ENCODE measurements around the gene PARP11. TPM values are rescaled to one million over a fixed set of nuclear protein-coding genes. Genes with fewer than 3 reads are reported as not detected.
A peak's percentile ranks its signal among the peaks of the same experiment; 100 is the strongest.

Gene PARP11
- total and polyA plus RNA-seq, 2 of the 8 experiments (the other 6 are each of a cell fraction or from before 2014, with no cell fraction given), result 4.2 to 13.3 TPM

DNA sequence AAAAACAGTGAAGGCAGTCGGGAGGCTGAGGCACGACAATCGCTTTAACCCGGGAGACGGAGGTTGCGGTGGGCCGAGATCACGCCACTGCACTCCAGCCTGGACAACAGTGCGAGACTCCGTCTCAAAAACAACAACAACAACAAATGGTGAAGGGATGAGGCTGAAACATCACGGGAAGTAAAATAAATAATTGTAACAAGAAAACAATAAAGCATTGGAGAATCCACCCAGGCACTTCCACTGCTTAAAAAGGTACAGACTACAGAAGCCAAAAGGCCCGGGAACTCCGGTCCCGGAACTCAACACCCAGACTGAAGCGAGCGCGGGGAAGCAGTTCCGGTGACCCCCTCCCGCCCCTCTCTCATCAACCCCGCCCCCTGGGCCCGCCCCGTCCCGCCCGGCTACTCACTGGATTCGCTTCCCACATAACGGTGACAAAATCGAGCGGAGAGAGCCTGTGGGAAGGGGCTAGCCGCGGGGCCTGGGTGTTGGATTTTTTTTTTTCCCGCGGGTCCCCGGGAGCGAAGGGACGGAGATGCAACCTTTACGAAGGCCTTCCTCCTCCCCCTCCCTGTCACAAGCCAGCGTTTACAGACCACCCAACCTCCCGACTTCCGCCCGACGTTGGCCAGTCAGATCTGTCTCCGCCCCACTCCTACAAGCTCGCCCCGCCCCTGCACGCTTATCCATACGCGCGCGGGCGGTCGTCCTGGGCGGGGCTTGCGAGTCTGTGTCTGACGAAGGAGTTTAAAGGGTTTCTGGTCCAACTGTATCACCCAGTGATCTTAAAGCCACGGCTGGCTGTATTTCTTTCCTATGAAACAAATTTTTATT lies at the start of gene PARP11 (continued):
- no peak for TF ChIP-seq CREB1 (IDR thresholded peaks at IDR 0.05)
- TF ChIP-seq NANOG (IDR thresholded peaks at IDR 0.05; ENCODE audit: insufficient read depth, low read depth, low read length, poor library complexity, severe bottlenecking), result no peak
- TF ChIP-seq BCL11A (IDR thresholded peaks at IDR 0.05; ENCODE audit: low read depth in 2 of 2, low read length in 2 of 2), result no peak
- TF ChIP-seq TBP (IDR thresholded peaks at IDR 0.05; ENCODE audit: low read depth, low read length), result no peak
- peak; percentile 39 for TF ChIP-seq SAP30 (IDR thresholded peaks at IDR 0.05; ENCODE audit: insufficient read depth, insufficient replicate concordance, low read length)
- TF ChIP-seq MAFK (IDR thresholded peaks at IDR 0.05; ENCODE audit: low read depth, low read length), result no peak
- peak; percentile 52; the same call in 1 of the 2 replicates for TF ChIP-seq TAF1 (IDR thresholded peaks at IDR 0.05; ENCODE audit: low read depth, low read length)
- no peak for TF ChIP-seq CBX8 (IDR thresholded peaks at IDR 0.05; ENCODE audit: borderline replicate concordance, low read depth, low read length)
- peak; percentile 32 to 70 for TF ChIP-seq POLR2A (IDR thresholded peaks at IDR 0.05; ENCODE audit: control extremely low read depth in 1 of 2, low read depth in 2 of 2, low read length in 2 of 2)
- peak; percentile 57 for TF ChIP-seq PHF8 (conservative IDR thresholded peaks at IDR 0.05; ENCODE audit: low read depth, low read length)
- no peak for TF ChIP-seq SIRT6 (IDR thresholded peaks at IDR 0.05; ENCODE audit: low read length)
- no peak for TF ChIP-seq RAD21 (IDR thresholded peaks at IDR 0.05 in 1 of 2, conservative IDR thresholded peaks at IDR 0.05 in 1 of 2; ENCODE audit: low read depth in 2 of 2, low read length in 2 of 2)
- TF ChIP-seq POLR2AphosphoS5 (IDR thresholded peaks at IDR 0.05; ENCODE audit: low read depth, low read length), result peak; percentile 56
- TF ChIP-seq EGR1 (IDR thresholded peaks at IDR 0.05; ENCODE audit: borderline replicate concordance, low read depth, low read length), result no peak
- TF ChIP-seq NRF1 (IDR thresholded peaks at IDR 0.05; ENCODE audit: low read depth, low read length), result no peak
- TF ChIP-seq RNF2 (IDR thresholded peaks at IDR 0.05; ENCODE audit: borderline replicate concordance, low read depth, low read length, missing control alignments, poor library complexity, severe bottlenecking), result no peak
- no peak for TF ChIP-seq CEBPB (IDR thresholded peaks at IDR 0.05; ENCODE audit: low read depth, low read length)
- TF ChIP-seq ASH2L (IDR thresholded peaks at IDR 0.05; ENCODE audit: low read length), result peak; percentile 88
- no peak for TF ChIP-seq RXRA (IDR thresholded peaks at IDR 0.05; ENCODE audit: insufficient read depth, low read depth, low read length)
- TF ChIP-seq, protein P1, sequence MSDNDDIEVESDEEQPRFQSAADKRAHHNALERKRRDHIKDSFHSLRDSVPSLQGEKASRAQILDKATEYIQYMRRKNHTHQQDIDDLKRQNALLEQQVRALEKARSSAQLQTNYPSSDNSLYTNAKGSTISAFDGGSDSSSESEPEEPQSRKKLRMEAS (IDR thresholded peaks at IDR 0.05), result 0 out of 2 replicates have a peak, but pooled peaks have one; percentile 19
- TF ChIP-seq SIN3A (conservative IDR thresholded peaks at IDR 0.05 in 1 of 2, IDR thresholded peaks at IDR 0.05 in 1 of 2; ENCODE audit: low read depth in 1 of 2, low read length in 2 of 2), result 0 out of 4 replicates have a peak, but pooled peaks of 1 of the 2 experiments have one; percentile 47
- no peak for TF ChIP-seq EZH2 (IDR thresholded peaks at IDR 0.05; ENCODE audit: low read depth, low read length, severe bottlenecking)
- no peak for TF ChIP-seq CBX5 (IDR thresholded peaks at IDR 0.05; ENCODE audit: low read depth, low read length)
- TF ChIP-seq SP1 (IDR thresholded peaks at IDR 0.05; ENCODE audit: low read depth, low read length), result peak; percentile 65; the same call in 1 of the 2 replicates
